OCI-LY1 (cell line): ENCODE data around the gene KRTAP29-1.

Experiments used
- CTCF ChIP-seq: fragments of 200-600 bp; sonication (generic), shearing (Covaris generic); IDR thresholded peaks from 2 replicates; pipeline ENCODE4 v1.5.1; 2017; ENCODE audit warnings: mild to moderate bottlenecking, antibody characterized with exemption, low read length, moderate library complexity, mixed read lengths
- EZH2 ChIP-seq: fragments of 200-600 bp; sonication (generic), shearing (Covaris generic); IDR thresholded peaks from 2 replicates; pipeline ENCODE4 v1.8.0; 2017; ENCODE audit warnings: borderline replicate concordance, mixed run types, mild to moderate bottlenecking, antibody characterized with exemption, low read length, moderate library complexity, mixed read lengths

DNA sequence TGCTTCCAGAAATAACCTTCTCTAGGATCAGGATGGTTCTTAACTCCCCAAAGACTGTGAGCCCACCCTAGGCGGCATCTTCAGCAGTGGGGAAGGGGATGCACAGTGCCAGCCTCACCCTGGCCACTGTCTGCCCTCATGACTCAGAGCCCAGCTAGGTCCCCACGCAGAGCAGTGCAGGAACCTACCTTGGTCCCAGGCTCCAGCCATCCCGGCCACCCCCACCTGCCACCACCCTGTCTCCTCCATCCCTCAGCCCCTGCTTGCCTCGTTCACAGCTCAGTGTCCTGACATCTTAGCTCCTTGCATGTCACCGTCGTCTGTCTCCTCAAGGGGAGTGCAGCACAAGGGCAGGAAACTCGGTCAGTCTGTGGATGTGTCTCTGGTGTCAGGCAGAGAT lies 29.0 kb upstream of the KRTAP29-1 start:
- no peak for TF ChIP-seq CTCF
- no peak for TF ChIP-seq EZH2
